ENCODE data around the gene IFRD1.

IFRD1 gene

GRCh38 chr7:112488264-112488552 lies 37.9 kb downstream of the IFRD1 start:
- H3K27me3 ChIP-seq (ENCODE audit: control insufficient read depth, insufficient read depth, low read length), result no peaks in the 10 kb centered on the region
- H3K36me3 ChIP-seq (ENCODE audit: control insufficient read depth, insufficient read depth, low read length), result no peaks in the 10 kb centered on the region
- H3K9ac ChIP-seq (ENCODE audit: low read depth, low read length), result no peak overlapping the region
- H3K4me1 ChIP-seq (ENCODE audit: control insufficient read depth, insufficient read depth, low read length), result no peaks in the 10 kb centered on the region
- H3K27ac ChIP-seq (ENCODE audit: low read depth, low read length), result no peak overlapping the region
- no peaks in the 10 kb centered on the region for H3K9me3 ChIP-seq (ENCODE audit: control insufficient read depth, insufficient read depth, low read length)
- no peak overlapping the region for H3K4me3 ChIP-seq (ENCODE audit: low read depth, low read length)

DNA sequence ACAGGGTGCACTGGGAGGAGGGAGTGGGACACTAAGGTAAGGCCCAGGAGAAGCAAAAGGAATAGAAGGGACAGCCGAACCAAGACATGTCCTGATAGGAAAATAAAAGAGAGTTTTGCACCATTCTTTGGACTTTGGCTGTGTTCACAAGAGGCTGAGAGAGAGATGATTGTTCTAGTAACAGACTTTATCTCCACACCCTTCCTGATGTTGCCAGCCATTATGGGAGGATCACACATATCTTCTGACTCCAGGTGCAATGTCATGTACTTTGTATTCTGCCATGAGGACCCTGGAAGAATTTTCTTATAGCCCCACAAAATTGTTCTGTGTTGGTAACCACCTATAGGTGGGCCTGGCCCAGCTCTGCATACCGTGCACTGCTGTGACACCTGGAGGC lies 41.9 kb downstream of the IFRD1 start:
- Histone ChIP-seq H3K4me3 (ENCODE audit: low read depth, low read length) (no peak overlapping the region), H3K27ac (ENCODE audit: low read depth, low read length) (no peak overlapping the region), H3K9ac (ENCODE audit: low read depth, low read length) (no peak overlapping the region), H3K36me3 (ENCODE audit: control insufficient read depth, insufficient read depth, low read length) (no peaks in the 10 kb centered on the region), H3K4me1 (ENCODE audit: control insufficient read depth, insufficient read depth, low read length) (no peaks in the 10 kb centered on the region), H3K27me3 (ENCODE audit: control insufficient read depth, insufficient read depth, low read length) (no peaks in the 10 kb centered on the region), H3K9me3 (ENCODE audit: control insufficient read depth, insufficient read depth, low read length) (no peaks in the 10 kb centered on the region)

- Histone ChIP-seq H3K36me3 (ENCODE audit: control insufficient read depth, insufficient read depth, low read length) (no peaks in the 10 kb centered on the region), H3K9me3 (ENCODE audit: control insufficient read depth, insufficient read depth, low read length) (no peaks in the 10 kb centered on the region), H3K27me3 (ENCODE audit: control insufficient read depth, insufficient read depth, low read length) (no peaks in the 10 kb centered on the region), H3K27ac (ENCODE audit: low read depth, low read length) (no peak overlapping the region), H3K4me1 (ENCODE audit: control insufficient read depth, insufficient read depth, low read length) (no peaks in the 10 kb centered on the region), H3K4me3 (ENCODE audit: low read depth, low read length) (no peak overlapping the region), H3K9ac (ENCODE audit: low read depth, low read length) (no peak overlapping the region)
Measured at GRCh38 chr7:112494656-112495055, 44.4 kb downstream of the IFRD1 start.

DNA sequence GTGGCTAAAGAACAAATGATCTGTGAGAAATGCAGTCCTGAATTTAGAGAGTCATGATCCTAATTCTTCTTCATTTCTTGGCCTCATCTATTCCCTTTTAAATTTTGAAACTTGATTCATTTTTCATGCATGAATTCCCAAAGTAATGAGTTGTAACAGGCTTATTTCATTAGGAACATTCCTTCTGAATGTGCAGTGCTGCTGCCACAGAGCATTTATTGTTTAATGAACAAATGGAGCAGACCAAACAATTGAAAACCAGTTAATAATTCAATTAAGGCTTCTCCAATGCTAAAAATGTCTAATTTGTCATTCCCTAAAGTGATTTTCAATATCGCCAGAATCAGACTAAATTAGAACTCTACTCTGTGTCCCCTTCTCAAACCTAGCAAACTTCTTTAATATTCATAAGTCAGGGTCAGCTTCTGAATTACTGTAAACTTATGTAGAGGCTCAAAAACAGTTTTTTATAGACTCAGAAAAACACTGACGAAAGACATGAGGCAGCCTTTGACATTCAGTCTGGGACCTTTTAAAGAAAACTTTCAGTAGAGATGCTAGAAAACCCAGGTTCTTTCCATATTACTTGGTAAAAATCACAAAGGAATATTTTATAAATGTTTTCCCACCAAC lies 45.0 kb downstream of the IFRD1 start:
- no peaks in the 10 kb centered on the region for H3K27me3 ChIP-seq (ENCODE audit: control insufficient read depth, insufficient read depth, low read length)
- H3K36me3 ChIP-seq (ENCODE audit: control insufficient read depth, insufficient read depth, low read length), result no peaks in the 10 kb centered on the region
- H3K4me3 ChIP-seq (ENCODE audit: low read depth, low read length), result no peak overlapping the region
- H3K27ac ChIP-seq (ENCODE audit: low read depth, low read length), result no peak overlapping the region
- H3K4me1 ChIP-seq (ENCODE audit: control insufficient read depth, insufficient read depth, low read length), result no peaks in the 10 kb centered on the region
- H3K9ac ChIP-seq (ENCODE audit: low read depth, low read length), result no peak overlapping the region
- no peaks in the 10 kb centered on the region for H3K9me3 ChIP-seq (ENCODE audit: control insufficient read depth, insufficient read depth, low read length)

DNA sequence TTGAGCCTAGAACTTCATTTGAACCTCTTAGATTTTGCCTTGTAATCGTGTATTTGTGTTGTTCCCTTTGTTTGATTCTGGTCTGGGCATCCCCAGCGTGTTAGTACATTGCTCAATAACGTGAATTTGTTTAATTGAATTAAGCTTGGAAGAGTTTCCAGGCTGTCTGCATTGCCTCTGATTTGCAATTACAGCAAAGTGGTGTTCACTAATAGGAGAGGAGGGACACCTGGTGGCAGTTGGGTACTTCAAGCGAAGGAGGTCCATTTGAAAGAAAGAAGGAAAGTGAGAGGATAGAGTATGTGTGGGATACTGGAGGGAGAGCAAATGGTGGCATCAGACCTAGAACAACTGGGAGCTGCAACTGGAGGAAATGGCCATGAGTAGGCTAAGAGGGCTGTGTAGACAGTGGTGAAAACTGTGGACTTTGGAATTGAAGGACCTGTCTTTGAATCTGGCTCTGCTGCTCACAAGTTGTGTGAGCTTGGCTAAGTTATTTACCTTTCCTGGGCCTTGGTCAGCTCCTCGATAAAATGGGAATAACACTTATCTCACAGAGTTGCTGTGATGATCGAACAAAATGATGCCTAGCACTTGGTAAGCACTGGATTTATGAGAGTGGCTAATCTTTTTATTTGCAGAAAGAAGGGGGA lies 45.7 kb downstream of the IFRD1 start:
- H3K4me3 ChIP-seq (ENCODE audit: low read depth, low read length), result no peak overlapping the region
- H3K27ac ChIP-seq (ENCODE audit: low read depth, low read length), result no peak overlapping the region
- H3K9me3 ChIP-seq (ENCODE audit: control insufficient read depth, insufficient read depth, low read length), result no peaks in the 10 kb centered on the region
- H3K27me3 ChIP-seq (ENCODE audit: control insufficient read depth, insufficient read depth, low read length), result no peaks in the 10 kb centered on the region
- no peaks in the 10 kb centered on the region for H3K4me1 ChIP-seq (ENCODE audit: control insufficient read depth, insufficient read depth, low read length)
- no peak overlapping the region for H3K9ac ChIP-seq (ENCODE audit: low read depth, low read length)
- no peaks in the 10 kb centered on the region for H3K36me3 ChIP-seq (ENCODE audit: control insufficient read depth, insufficient read depth, low read length)

- H3K4me1 ChIP-seq (ENCODE audit: control insufficient read depth, insufficient read depth, low read length), result no peaks in the 10 kb centered on the region
Measured at GRCh38 chr7:112497481-112497880, 47.2 kb downstream of the IFRD1 start.

DNA sequence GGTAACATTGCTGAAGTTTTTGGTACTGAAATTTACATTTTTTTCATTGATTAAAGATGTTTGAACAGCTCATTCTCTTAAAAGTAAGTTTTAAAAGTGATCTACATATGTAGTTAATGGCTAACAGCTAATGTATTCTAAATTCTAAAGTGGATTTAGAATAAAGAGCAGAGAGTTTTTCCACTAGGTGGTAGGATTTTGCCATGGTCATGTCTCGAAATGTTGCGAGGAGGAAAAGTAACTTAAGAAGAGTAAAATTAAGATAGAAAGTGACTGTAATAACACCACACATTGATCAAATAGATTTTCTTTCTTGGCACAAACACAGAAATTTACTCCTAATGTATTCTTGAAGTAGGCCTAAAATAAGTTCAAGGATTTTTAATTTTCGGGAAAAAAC lies 50.4 kb downstream of the IFRD1 start:
- no peak overlapping the region for H3K27ac ChIP-seq (ENCODE audit: low read depth, low read length)
- no peaks in the 10 kb centered on the region for H3K27me3 ChIP-seq (ENCODE audit: control insufficient read depth, insufficient read depth, low read length)
- H3K9me3 ChIP-seq (ENCODE audit: control insufficient read depth, insufficient read depth, low read length), result no peaks in the 10 kb centered on the region
- no peak overlapping the region for H3K9ac ChIP-seq (ENCODE audit: low read depth, low read length)
- H3K4me1 ChIP-seq (ENCODE audit: control insufficient read depth, insufficient read depth, low read length), result no peaks in the 10 kb centered on the region
- no peak overlapping the region for H3K4me3 ChIP-seq (ENCODE audit: low read depth, low read length)
- H3K36me3 ChIP-seq (ENCODE audit: control insufficient read depth, insufficient read depth, low read length), result no peaks in the 10 kb centered on the region

More at GRCh38 chr7:112497481-112497880, 47.2 kb downstream of the IFRD1 start:
- H3K27me3 ChIP-seq (ENCODE audit: control insufficient read depth, insufficient read depth, low read length), result no peaks in the 10 kb centered on the region
- no peaks in the 10 kb centered on the region for H3K9me3 ChIP-seq (ENCODE audit: control insufficient read depth, insufficient read depth, low read length)
- H3K36me3 ChIP-seq (ENCODE audit: control insufficient read depth, insufficient read depth, low read length), result no peaks in the 10 kb centered on the region
- H3K9ac ChIP-seq (ENCODE audit: low read depth, low read length), result no peak overlapping the region
- no peak overlapping the region for H3K4me3 ChIP-seq (ENCODE audit: low read depth, low read length)
- H3K27ac ChIP-seq (ENCODE audit: low read depth, low read length), result no peak overlapping the region

- H3K4me1 ChIP-seq (ENCODE audit: control insufficient read depth, insufficient read depth, low read length), result no peaks in the 10 kb centered on the region
- H3K36me3 ChIP-seq (ENCODE audit: control insufficient read depth, insufficient read depth, low read length), result no peaks in the 10 kb centered on the region
- H3K27ac ChIP-seq (ENCODE audit: low read depth, low read length), result no peak overlapping the region
- no peaks in the 10 kb centered on the region for H3K27me3 ChIP-seq (ENCODE audit: control insufficient read depth, insufficient read depth, low read length)
- no peaks in the 10 kb centered on the region for H3K9me3 ChIP-seq (ENCODE audit: control insufficient read depth, insufficient read depth, low read length)
- no peak overlapping the region for H3K4me3 ChIP-seq (ENCODE audit: low read depth, low read length)
- no peak overlapping the region for H3K9ac ChIP-seq (ENCODE audit: low read depth, low read length)
Measured at GRCh38 chr7:112501801-112502503, 51.7 kb downstream of the IFRD1 start.

- H3K9ac ChIP-seq (ENCODE audit: low read depth, low read length), result no peak overlapping the region
- no peaks in the 10 kb centered on the region for H3K9me3 ChIP-seq (ENCODE audit: control insufficient read depth, insufficient read depth, low read length)
- H3K27ac ChIP-seq (ENCODE audit: low read depth, low read length), result no peak overlapping the region
- no peaks in the 10 kb centered on the region for H3K27me3 ChIP-seq (ENCODE audit: control insufficient read depth, insufficient read depth, low read length)
- H3K4me3 ChIP-seq (ENCODE audit: low read depth, low read length), result no peak overlapping the region
- H3K4me1 ChIP-seq (ENCODE audit: control insufficient read depth, insufficient read depth, low read length), result no peaks in the 10 kb centered on the region
- no peaks in the 10 kb centered on the region for H3K36me3 ChIP-seq (ENCODE audit: control insufficient read depth, insufficient read depth, low read length)
Measured at GRCh38 chr7:112502700-112503099, 52.4 kb downstream of the IFRD1 start.

DNA sequence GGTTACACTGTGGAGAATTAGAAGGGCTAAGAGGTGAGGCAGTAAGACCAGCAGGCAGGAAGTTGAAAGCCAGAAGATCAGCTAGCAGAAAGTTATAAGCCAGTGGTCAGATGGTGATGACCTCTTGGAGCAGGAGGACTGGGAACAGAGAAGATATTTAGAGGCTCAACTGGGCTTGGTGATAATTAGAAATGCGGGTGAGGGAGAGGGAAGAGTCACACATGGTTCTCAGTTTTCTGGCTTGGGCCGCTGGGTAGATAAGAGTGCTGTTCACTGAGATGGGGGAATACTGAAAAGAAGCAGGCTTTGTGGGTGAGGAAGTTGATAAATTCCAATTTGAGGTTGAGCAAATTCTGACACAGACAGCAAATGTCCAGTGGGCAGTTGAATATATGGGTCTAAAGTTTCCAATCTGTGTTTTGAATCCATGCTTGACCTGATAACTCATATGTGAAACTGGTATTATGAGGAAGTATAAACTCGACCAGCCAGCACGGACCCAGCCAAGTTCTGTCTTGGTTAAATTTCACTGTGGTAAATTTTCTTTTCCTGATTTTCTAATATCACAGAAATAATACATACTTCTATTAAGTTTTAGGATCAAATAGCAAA lies 53.2 kb downstream of the IFRD1 start:
- H3K9ac ChIP-seq (ENCODE audit: low read depth, low read length), result no peak overlapping the region
- H3K9me3 ChIP-seq (ENCODE audit: control insufficient read depth, insufficient read depth, low read length), result no peaks in the 10 kb centered on the region
- H3K4me1 ChIP-seq (ENCODE audit: control insufficient read depth, insufficient read depth, low read length), result no peaks in the 10 kb centered on the region
- H3K4me3 ChIP-seq (ENCODE audit: low read depth, low read length), result no peak overlapping the region
- no peaks in the 10 kb centered on the region for H3K36me3 ChIP-seq (ENCODE audit: control insufficient read depth, insufficient read depth, low read length)
- no peak overlapping the region for H3K27ac ChIP-seq (ENCODE audit: low read depth, low read length)
- no peaks in the 10 kb centered on the region for H3K27me3 ChIP-seq (ENCODE audit: control insufficient read depth, insufficient read depth, low read length)

- H3K9me3 ChIP-seq (ENCODE audit: control insufficient read depth, insufficient read depth, low read length), result no peaks in the 10 kb centered on the region
Measured at GRCh38 chr7:112504093-112504695, 53.9 kb downstream of the IFRD1 start.

More at GRCh38 chr7:112504093-112504695, 53.9 kb downstream of the IFRD1 start:
- no peak overlapping the region for H3K9ac ChIP-seq (ENCODE audit: low read depth, low read length)
- H3K4me1 ChIP-seq (ENCODE audit: control insufficient read depth, insufficient read depth, low read length), result no peaks in the 10 kb centered on the region
- no peaks in the 10 kb centered on the region for H3K36me3 ChIP-seq (ENCODE audit: control insufficient read depth, insufficient read depth, low read length)
- H3K27me3 ChIP-seq (ENCODE audit: control insufficient read depth, insufficient read depth, low read length), result no peaks in the 10 kb centered on the region
- H3K27ac ChIP-seq (ENCODE audit: low read depth, low read length), result no peak overlapping the region
- H3K4me3 ChIP-seq (ENCODE audit: low read depth, low read length), result no peak overlapping the region

All from HUES48 (cell line).